GM12801 (cell line): ENCODE data around the gene KDM4B.

Source experiments
- TF ChIP-seq, protein P1 (sequence below): IDR thresholded peaks from one replicate; pipeline ENCODE4 v1.5.1; 2011; ENCODE audit warnings: control low read depth; ENCODE audit not compliant: insufficient read length; ENCODE audit errors: extremely low read depth

KDM4B gene

DNA sequence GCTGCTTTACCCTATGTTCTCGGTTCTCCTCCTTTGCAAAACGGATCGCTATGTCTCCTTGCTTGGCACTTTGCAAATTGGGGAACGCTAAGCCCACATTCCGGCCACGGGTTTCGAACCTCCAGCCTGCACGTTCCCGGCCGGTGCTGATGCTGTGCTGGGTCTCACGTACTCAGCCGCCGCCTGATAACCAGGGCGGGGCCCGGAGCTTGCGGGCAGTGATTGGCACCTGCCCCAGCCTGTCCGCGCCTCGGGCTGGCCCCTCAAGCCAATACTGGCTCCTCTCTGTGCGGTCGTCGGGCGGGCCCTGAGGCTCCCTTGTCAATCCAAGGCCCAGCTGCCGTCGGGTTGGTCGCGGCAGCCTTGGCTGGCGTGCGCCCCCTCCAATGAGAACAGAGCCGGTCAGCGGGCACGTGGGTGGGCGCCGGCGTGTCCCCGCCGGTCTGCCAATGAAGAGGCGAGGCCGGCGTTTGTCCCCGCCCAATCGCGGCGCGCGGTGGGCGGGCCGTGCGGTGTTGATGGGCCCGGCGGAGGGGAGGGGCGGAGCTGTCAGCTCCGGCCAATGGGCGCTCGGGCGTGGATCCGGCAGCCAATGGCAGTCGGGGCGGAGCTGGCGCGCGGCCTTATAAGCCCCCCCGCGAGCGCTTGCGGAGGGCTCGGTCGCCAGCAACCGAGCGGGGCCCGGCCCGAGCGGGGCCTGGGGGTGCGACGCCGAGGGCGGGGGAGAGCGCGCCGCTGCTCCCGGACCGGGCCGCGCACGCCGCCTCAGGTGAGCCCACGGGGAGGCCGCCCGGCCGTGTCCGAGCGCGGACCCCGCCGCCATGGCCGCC lies at the start of gene KDM4B:
Gene KDM4B, plus strand, starts transcription at position 652 of the 830 bp plus-strand sequence. CDS start 63,778 bp downstream, outside the sequence.
- TF ChIP-seq, protein P1, sequence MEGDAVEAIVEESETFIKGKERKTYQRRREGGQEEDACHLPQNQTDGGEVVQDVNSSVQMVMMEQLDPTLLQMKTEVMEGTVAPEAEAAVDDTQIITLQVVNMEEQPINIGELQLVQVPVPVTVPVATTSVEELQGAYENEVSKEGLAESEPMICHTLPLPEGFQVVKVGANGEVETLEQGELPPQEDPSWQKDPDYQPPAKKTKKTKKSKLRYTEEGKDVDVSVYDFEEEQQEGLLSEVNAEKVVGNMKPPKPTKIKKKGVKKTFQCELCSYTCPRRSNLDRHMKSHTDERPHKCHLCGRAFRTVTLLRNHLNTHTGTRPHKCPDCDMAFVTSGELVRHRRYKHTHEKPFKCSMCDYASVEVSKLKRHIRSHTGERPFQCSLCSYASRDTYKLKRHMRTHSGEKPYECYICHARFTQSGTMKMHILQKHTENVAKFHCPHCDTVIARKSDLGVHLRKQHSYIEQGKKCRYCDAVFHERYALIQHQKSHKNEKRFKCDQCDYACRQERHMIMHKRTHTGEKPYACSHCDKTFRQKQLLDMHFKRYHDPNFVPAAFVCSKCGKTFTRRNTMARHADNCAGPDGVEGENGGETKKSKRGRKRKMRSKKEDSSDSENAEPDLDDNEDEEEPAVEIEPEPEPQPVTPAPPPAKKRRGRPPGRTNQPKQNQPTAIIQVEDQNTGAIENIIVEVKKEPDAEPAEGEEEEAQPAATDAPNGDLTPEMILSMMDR, result no peak

DNA sequence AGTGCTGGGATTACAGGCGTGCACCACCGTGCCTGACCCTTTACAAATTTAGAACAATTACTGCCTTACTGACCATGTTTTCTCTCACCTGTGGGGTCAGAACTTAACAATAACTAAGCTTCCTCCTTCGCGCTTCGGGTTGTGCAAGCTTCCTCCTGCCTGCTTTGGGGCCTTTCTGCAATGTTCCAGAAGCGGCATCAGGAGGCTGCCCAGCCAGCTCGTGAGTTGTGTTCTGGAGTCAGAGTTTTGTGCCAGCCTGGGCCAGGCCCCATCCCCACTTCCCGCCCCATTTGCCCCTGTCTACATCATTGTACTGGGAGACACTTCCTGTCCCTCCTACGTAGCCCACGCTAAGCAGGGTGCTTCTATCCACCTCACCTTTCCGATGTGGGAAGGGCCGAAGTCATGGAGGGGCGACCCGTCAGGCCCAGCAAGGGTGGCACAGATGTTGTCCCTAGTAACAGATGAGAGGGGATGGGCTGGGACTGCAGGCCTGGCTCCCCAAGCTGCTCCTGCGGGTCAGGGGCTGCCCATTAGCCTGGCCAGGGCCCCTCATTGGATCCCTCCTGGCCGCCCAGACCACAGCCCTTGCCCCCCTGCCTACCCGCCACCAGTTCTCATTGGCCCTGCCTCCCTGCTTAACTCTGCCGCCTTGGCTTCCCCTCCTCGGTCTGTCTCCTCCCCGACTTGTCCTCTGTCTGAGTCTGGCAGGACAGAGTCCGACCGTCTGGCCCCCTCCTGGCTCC lies 46.2 kb upstream of the KDM4B start:
- TF ChIP-seq, protein P1, result no peak

- TF ChIP-seq, protein P1, result no peak
Measured at GRCh38 chr19:4923276-4923747, 45.6 kb upstream of the KDM4B start.

DNA sequence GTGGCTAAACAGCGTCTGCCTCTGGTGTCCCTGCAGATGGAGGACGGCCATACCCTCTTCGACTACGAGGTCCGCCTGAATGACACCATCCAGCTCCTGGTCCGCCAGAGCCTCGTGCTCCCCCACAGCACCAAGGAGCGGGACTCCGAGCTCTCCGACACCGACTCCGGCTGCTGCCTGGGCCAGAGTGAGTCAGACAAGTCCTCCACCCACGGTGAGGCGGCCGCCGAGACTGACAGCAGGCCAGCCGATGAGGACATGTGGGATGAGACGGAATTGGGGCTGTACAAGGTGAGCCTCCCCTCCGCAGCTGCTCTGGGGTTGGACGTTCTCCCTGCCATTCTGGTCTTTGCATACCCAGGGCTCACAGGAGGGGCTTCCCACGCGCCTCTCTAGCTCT lies 39.7 kb upstream of the KDM4B start:
- TF ChIP-seq, protein P1, result no peak

GRCh38 chr19:4930664-4931063 lies 38.2 kb upstream of the KDM4B start:
- TF ChIP-seq, protein P1, result no peak

GRCh38 chr19:4932711-4933110 lies 36.2 kb upstream of the KDM4B start:
- TF ChIP-seq, protein P1, result no peak

DNA sequence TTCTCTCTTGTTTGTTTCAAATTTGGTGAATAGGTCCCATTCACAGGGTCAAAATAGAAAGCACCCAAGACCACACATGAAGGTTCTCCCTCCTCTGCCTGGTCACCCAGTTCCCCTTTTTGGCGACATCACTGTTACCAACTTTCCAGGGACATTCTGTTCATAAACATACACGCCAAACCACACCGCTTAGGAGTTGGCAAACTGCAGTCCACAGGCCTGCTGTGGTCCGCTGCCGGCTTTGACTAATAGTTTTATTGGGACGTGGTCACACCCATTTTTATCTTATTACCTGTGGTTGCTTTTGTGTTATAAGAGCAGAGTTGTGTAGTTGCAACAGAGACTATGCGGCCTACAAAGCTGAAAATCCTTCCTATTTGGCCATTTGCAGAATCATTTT lies 35.4 kb upstream of the KDM4B start:
- TF ChIP-seq, protein P1, result no peak
